Measurements from ENCODE around the gene ASNS.

Gene ASNS

DNA sequence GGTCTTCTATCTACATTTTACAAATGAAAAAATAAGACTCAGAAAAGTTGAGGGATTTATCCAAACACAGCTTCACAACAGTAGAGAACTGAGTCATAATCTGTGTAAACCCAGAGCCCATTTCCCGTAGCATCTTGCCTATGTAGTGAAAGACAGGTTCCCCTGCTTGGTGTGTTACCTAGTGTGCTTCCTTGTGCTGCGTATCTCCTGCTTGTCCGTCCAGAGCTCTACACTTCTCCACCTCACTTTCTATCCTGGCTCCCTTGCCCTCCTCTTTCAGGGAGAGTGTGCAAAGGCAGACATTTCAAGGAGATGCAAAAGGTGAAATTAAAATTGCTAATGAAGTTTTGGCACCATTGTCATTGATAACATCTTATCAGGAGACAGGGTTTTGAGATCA lies 1.4 kb upstream of the ASNS start:
- H3K4me3 ChIP-seq (ENCODE audit: low read depth, low read length), result no peak overlapping the region
- no peak overlapping the region for H3K9ac ChIP-seq
- peaks cover 3% of the 10 kb centered on the region for H3K4me1 ChIP-seq
- TF ChIP-seq, protein P1, sequence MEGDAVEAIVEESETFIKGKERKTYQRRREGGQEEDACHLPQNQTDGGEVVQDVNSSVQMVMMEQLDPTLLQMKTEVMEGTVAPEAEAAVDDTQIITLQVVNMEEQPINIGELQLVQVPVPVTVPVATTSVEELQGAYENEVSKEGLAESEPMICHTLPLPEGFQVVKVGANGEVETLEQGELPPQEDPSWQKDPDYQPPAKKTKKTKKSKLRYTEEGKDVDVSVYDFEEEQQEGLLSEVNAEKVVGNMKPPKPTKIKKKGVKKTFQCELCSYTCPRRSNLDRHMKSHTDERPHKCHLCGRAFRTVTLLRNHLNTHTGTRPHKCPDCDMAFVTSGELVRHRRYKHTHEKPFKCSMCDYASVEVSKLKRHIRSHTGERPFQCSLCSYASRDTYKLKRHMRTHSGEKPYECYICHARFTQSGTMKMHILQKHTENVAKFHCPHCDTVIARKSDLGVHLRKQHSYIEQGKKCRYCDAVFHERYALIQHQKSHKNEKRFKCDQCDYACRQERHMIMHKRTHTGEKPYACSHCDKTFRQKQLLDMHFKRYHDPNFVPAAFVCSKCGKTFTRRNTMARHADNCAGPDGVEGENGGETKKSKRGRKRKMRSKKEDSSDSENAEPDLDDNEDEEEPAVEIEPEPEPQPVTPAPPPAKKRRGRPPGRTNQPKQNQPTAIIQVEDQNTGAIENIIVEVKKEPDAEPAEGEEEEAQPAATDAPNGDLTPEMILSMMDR (IDR thresholded peaks at IDR 0.05), result no peak
- no peak overlapping the region for H2AFZ ChIP-seq
- no peaks in the 10 kb centered on the region for H3K9me3 ChIP-seq (ENCODE audit: control insufficient read depth, low read length)
- no peak overlapping the region for H3K4me2 ChIP-seq (ENCODE audit: low read length)
- H3K27me3 ChIP-seq (ENCODE audit: control insufficient read depth, insufficient read depth, low read length), result no peaks in the 10 kb centered on the region
- no peaks in the 10 kb centered on the region for H3K79me2 ChIP-seq
- H3K27ac ChIP-seq, result no peak overlapping the region
- no peaks in the 10 kb centered on the region for H3K36me3 ChIP-seq (ENCODE audit: control insufficient read depth, insufficient read depth, low read length)

DNA sequence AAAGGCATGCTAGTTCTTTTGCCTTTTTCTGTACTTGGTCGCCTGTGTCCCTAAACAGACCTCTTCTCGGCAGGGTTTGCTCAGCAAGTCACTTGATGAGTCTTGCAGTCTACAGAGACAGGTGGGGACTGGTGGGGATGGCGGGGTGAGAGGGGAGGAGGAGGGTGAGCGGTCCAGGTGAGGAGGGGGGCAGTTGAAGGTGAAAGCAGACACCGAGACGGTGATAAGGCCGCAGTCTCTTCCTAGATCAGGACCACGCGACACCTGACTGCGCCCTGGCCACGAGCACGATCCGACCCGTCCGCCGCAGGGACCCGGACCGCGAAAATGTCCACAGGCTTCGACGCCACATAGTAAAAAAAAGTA lies 566 bp downstream of the ASNS start:
- Histone ChIP-seq H3K9me3 (ENCODE audit: control insufficient read depth, low read length) (no peaks in the 10 kb centered on the region), H3K4me1 (peaks cover 3% of the 10 kb centered on the region), H3K9ac (no peak overlapping the region), H3K4me2 (ENCODE audit: low read length) (peak overlapping the region; percentile 81), H3K79me2 (no peaks in the 10 kb centered on the region), H3K27me3 (ENCODE audit: control insufficient read depth, insufficient read depth, low read length) (no peaks in the 10 kb centered on the region), H3K36me3 (ENCODE audit: control insufficient read depth, insufficient read depth, low read length) (no peaks in the 10 kb centered on the region), H3K4me3 (ENCODE audit: low read depth, low read length) (peak overlapping the region; percentile 69), H3K27ac (peak overlapping the region; percentile 81), H2AFZ (peak overlapping the region; percentile 93)
- TF ChIP-seq, protein P1 (IDR thresholded peaks at IDR 0.05), result no peak

DNA sequence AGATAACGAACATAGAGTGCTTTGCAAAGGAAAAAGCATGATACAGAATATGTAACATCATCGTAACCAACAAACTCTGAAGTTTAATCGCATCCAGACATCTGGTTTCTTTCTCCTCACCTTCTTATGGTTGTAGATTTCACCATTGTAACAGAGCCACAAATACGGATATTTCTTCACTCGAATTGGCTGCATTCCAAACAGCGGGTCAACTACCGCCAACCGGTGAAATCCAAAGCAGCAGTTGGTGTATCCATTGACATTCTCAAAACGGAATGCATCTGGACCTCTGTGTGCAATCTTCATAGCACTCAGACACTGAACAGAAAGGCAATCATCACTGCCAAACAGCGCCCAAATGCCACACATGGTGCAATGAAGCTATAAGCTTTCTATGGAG lies 3.4 kb downstream of the ASNS start:
- Histone ChIP-seq H3K79me2 (no peaks in the 10 kb centered on the region), H3K4me2 (ENCODE audit: low read length) (no peak overlapping the region), H3K4me1 (peaks cover 3% of the 10 kb centered on the region), H3K36me3 (ENCODE audit: control insufficient read depth, insufficient read depth, low read length) (no peaks in the 10 kb centered on the region), H3K27ac (no peak overlapping the region), H3K9ac (no peak overlapping the region), H3K9me3 (ENCODE audit: control insufficient read depth, low read length) (no peaks in the 10 kb centered on the region), H2AFZ (no peak overlapping the region), H3K27me3 (ENCODE audit: control insufficient read depth, insufficient read depth, low read length) (no peaks in the 10 kb centered on the region), H3K4me3 (ENCODE audit: low read depth, low read length) (no peak overlapping the region)
- TF ChIP-seq, protein P1 (IDR thresholded peaks at IDR 0.05), result no peak

DNA sequence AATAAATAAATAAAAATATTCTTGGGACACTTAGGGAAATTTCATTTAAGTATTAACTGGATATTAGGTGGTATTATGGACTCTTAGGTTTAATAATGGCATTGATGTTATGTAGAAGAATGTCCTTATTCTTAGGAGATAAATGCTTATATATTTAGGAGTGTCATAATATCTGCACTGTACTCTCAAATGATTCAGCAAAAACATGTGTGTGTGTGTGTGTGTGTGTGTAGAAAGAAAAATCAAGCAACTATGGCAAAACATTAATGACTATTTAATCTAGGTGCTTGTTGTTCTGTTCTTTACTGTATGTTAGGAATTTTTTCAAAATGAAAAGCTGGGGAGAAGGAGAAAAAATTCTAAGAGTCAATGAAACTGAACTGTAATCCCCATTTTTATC lies 3.9 kb downstream of the ASNS start:
- no peak overlapping the region for H3K27ac ChIP-seq
- H3K27me3 ChIP-seq (ENCODE audit: control insufficient read depth, insufficient read depth, low read length), result no peaks in the 10 kb centered on the region
- H3K79me2 ChIP-seq, result no peaks in the 10 kb centered on the region
- no peak overlapping the region for H3K4me2 ChIP-seq (ENCODE audit: low read length)
- peaks cover 3% of the 10 kb centered on the region for H3K4me1 ChIP-seq
- no peak overlapping the region for H3K4me3 ChIP-seq (ENCODE audit: low read depth, low read length)
- H3K9ac ChIP-seq, result no peak overlapping the region
- no peaks in the 10 kb centered on the region for H3K36me3 ChIP-seq (ENCODE audit: control insufficient read depth, insufficient read depth, low read length)
- TF ChIP-seq, protein P1 (IDR thresholded peaks at IDR 0.05), result no peak
- no peaks in the 10 kb centered on the region for H3K9me3 ChIP-seq (ENCODE audit: control insufficient read depth, low read length)
- no peak overlapping the region for H2AFZ ChIP-seq

DNA sequence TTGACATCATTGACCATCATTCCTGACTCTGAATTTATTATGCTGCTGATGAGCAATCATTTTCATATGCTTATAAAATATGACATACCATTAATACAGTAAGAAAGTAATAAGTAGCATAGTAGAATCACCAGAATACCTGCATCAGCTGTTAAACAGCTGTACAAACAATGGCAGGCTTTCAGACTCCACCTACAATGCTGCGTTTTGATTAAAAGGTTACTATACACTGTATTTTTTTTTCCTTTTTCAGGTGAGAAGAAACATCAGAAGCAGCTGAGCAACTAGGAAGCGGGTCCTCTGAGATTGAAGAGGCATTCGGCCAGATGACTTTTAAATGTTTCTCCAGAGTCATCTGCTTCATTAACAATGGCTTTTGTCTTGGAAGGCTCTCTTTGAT lies 7.1 kb downstream of the ASNS start:
- Histone ChIP-seq H2AFZ (no peak overlapping the region), H3K4me3 (ENCODE audit: low read depth, low read length) (no peak overlapping the region), H3K9ac (no peak overlapping the region), H3K4me2 (ENCODE audit: low read length) (no peak overlapping the region), H3K36me3 (ENCODE audit: control insufficient read depth, insufficient read depth, low read length) (no peaks in the 10 kb centered on the region), H3K79me2 (no peaks in the 10 kb centered on the region), H3K9me3 (ENCODE audit: control insufficient read depth, low read length) (no peaks in the 10 kb centered on the region), H3K27ac (no peak overlapping the region), H3K27me3 (ENCODE audit: control insufficient read depth, insufficient read depth, low read length) (no peaks in the 10 kb centered on the region), H3K4me1 (no peaks in the 10 kb centered on the region)
- TF ChIP-seq, protein P1 (IDR thresholded peaks at IDR 0.05), result no peak
